ENCODE results near the gene CSTB.

CSTB gene

DNA sequence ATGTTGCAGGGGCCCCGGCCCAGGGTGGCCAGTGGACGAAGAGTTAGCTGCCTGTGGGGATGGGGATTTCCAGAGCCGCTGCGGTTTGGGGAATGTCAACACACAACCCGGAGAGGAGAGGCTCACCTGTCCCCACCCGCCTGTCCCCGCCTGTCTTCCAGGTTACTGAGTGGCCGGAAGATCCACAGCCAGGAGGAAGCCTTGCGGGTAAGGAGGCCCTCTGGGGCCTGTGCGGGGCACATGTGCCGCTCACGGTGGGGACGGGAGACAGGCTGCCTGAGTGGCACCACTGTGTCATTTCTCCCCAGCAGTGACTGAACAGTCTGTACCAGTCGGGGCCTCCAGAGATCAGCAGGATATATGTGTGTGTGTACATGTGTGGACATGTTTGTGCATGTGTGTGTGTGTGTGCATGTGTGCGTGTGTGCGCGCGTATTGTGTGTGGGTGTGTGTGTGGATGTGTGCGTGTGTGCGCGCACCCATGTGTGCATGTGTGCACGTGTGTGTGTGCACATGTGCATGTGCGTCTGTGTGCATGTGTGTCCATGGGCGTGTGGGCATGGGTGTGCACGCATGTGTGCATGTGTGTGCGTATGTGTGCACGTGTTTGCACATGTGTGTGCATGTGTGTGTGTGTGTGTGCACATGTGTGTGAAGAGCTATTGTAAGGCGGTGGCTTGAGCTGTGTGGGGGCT is 25.6 kb downstream of the CSTB start (continued):
- TF ChIP-seq ZNF23 (tag by site-specific recombination; IDR thresholded peaks at IDR 0.05; ENCODE audit: borderline replicate concordance) (no peak), ZNF423 (tag by site-specific recombination; IDR thresholded peaks at IDR 0.05) (no peak), ZNF175 (tag by site-specific recombination; IDR thresholded peaks at IDR 0.05) (no peak), ZNF155 (tag by site-specific recombination; IDR thresholded peaks at IDR 0.05) (no peak), ZNF707 (tag by site-specific recombination; IDR thresholded peaks at IDR 0.05) (no peak), ZNF2 (tag by site-specific recombination; IDR thresholded peaks at IDR 0.05) (peak; percentile 15; the same call in 1 of the 2 replicates), ZNF530 (tag by site-specific recombination; IDR thresholded peaks at IDR 0.05; ENCODE audit: low read depth) (no peak), ZNF785 (tag by site-specific recombination; IDR thresholded peaks at IDR 0.05) (no peak), EGR2 (tag by site-specific recombination; IDR thresholded peaks at IDR 0.05; ENCODE audit: low read depth) (peak; percentile 60), ZNF354C (tag by site-specific recombination; IDR thresholded peaks at IDR 0.05; ENCODE audit: borderline replicate concordance, low read depth) (no peak), ZNF121 (tag by site-specific recombination; IDR thresholded peaks at IDR 0.05) (peak; percentile 8; the same call in 1 of the 2 replicates), ZNF600 (tag by site-specific recombination; IDR thresholded peaks at IDR 0.05) (no peak; the same call in 1 of the 2 replicates), ZNF510 (tag by site-specific recombination; IDR thresholded peaks at IDR 0.05; ENCODE audit: insufficient replicate concordance) (no peak), REPIN1 (tag by site-specific recombination; IDR thresholded peaks at IDR 0.05; ENCODE audit: low read depth) (no peak), ZNF138 (tag by site-specific recombination; IDR thresholded peaks at IDR 0.05; ENCODE audit: borderline replicate concordance) (no peak), ZNF266 (tag by site-specific recombination; IDR thresholded peaks at IDR 0.05; ENCODE audit: low read depth) (no peak), GLI4 (tag by site-specific recombination; IDR thresholded peaks at IDR 0.05) (0 out of 2 replicates have a peak, but pooled peaks have one; percentile 41), ZNF324 (tag by site-specific recombination; IDR thresholded peaks at IDR 0.05) (no peak), ZFHX2 (tag by site-specific recombination; conservative IDR thresholded peaks at IDR 0.05) (peak; percentile 52), ZNF791 (tag by site-specific recombination; IDR thresholded peaks at IDR 0.05) (no peak)
- TF ChIP-seq, protein P1, sequence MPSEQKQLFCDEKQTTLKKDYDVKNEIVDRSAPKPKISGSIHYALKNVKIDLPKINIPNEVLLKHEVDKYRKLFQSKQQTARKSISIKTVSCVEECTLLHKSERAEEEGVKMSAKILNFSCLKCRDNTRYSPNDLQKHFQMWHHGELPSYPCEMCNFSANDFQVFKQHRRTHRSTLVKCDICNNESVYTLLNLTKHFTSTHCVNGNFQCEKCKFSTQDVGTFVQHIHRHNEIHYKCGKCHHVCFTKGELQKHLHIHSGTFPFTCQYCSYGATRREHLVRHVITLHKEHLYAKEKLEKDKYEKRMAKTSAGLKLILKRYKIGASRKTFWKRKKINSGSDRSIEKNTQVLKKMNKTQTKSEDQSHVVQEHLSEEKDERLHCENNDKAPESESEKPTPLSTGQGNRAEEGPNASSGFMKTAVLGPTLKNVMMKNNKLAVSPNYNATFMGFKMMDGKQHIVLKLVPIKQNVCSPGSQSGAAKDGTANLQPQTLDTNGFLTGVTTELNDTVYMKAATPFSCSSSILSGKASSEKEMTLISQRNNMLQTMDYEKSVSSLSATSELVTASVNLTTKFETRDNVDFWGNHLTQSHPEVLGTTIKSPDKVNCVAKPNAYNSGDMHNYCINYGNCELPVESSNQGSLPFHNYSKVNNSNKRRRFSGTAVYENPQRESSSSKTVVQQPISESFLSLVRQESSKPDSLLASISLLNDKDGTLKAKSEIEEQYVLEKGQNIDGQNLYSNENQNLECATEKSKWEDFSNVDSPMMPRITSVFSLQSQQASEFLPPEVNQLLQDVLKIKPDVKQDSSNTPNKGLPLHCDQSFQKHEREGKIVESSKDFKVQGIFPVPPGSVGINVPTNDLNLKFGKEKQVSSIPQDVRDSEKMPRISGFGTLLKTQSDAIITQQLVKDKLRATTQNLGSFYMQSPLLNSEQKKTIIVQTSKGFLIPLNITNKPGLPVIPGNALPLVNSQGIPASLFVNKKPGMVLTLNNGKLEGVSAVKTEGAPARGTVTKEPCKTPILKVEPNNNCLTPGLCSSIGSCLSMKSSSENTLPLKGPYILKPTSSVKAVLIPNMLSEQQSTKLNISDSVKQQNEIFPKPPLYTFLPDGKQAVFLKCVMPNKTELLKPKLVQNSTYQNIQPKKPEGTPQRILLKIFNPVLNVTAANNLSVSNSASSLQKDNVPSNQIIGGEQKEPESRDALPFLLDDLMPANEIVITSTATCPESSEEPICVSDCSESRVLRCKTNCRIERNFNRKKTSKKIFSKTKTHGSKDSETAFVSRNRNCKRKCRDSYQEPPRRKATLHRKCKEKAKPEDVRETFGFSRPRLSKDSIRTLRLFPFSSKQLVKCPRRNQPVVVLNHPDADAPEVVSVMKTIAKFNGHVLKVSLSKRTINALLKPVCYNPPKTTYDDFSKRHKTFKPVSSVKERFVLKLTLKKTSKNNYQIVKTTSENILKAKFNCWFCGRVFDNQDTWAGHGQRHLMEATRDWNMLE (tag by site-specific recombination; conservative IDR thresholded peaks at IDR 0.05; ENCODE audit: low read depth): no peak
- TF ChIP-seq, protein P2, sequence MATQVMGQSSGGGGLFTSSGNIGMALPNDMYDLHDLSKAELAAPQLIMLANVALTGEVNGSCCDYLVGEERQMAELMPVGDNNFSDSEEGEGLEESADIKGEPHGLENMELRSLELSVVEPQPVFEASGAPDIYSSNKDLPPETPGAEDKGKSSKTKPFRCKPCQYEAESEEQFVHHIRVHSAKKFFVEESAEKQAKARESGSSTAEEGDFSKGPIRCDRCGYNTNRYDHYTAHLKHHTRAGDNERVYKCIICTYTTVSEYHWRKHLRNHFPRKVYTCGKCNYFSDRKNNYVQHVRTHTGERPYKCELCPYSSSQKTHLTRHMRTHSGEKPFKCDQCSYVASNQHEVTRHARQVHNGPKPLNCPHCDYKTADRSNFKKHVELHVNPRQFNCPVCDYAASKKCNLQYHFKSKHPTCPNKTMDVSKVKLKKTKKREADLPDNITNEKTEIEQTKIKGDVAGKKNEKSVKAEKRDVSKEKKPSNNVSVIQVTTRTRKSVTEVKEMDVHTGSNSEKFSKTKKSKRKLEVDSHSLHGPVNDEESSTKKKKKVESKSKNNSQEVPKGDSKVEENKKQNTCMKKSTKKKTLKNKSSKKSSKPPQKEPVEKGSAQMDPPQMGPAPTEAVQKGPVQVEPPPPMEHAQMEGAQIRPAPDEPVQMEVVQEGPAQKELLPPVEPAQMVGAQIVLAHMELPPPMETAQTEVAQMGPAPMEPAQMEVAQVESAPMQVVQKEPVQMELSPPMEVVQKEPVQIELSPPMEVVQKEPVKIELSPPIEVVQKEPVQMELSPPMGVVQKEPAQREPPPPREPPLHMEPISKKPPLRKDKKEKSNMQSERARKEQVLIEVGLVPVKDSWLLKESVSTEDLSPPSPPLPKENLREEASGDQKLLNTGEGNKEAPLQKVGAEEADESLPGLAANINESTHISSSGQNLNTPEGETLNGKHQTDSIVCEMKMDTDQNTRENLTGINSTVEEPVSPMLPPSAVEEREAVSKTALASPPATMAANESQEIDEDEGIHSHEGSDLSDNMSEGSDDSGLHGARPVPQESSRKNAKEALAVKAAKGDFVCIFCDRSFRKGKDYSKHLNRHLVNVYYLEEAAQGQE (tag by site-specific recombination; IDR thresholded peaks at IDR 0.05): no peak
- TF ChIP-seq, protein P3, sequence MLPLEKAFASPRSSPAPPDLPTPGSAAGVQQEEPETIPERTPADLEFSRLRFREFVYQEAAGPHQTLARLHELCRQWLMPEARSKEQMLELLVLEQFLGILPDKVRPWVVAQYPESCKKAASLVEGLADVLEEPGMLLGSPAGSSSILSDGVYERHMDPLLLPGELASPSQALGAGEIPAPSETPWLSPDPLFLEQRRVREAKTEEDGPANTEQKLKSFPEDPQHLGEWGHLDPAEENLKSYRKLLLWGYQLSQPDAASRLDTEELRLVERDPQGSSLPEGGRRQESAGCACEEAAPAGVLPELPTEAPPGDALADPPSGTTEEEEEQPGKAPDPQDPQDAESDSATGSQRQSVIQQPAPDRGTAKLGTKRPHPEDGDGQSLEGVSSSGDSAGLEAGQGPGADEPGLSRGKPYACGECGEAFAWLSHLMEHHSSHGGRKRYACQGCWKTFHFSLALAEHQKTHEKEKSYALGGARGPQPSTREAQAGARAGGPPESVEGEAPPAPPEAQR (tag by site-specific recombination; IDR thresholded peaks at IDR 0.05): no peak
- TF ChIP-seq, protein P4, sequence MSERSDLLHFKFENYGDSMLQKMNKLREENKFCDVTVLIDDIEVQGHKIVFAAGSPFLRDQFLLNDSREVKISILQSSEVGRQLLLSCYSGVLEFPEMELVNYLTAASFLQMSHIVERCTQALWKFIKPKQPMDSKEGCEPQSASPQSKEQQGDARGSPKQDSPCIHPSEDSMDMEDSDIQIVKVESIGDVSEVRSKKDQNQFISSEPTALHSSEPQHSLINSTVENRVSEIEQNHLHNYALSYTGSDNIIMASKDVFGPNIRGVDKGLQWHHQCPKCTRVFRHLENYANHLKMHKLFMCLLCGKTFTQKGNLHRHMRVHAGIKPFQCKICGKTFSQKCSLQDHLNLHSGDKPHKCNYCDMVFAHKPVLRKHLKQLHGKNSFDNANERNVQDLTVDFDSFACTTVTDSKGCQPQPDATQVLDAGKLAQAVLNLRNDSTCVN (tag by site-specific recombination; optimal IDR thresholded peaks at IDR 0.05): peak; percentile 31
- TF ChIP-seq, protein P5, sequence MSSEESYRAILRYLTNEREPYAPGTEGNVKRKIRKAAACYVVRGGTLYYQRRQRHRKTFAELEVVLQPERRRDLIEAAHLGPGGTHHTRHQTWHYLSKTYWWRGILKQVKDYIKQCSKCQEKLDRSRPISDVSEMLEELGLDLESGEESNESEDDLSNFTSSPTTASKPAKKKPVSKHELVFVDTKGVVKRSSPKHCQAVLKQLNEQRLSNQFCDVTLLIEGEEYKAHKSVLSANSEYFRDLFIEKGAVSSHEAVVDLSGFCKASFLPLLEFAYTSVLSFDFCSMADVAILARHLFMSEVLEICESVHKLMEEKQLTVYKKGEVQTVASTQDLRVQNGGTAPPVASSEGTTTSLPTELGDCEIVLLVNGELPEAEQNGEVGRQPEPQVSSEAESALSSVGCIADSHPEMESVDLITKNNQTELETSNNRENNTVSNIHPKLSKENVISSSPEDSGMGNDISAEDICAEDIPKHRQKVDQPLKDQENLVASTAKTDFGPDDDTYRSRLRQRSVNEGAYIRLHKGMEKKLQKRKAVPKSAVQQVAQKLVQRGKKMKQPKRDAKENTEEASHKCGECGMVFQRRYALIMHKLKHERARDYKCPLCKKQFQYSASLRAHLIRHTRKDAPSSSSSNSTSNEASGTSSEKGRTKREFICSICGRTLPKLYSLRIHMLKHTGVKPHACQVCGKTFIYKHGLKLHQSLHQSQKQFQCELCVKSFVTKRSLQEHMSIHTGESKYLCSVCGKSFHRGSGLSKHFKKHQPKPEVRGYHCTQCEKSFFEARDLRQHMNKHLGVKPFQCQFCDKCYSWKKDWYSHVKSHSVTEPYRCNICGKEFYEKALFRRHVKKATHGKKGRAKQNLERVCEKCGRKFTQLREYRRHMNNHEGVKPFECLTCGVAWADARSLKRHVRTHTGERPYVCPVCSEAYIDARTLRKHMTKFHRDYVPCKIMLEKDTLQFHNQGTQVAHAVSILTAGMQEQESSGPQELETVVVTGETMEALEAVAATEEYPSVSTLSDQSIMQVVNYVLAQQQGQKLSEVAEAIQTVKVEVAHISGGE (tag by site-specific recombination; conservative IDR thresholded peaks at IDR 0.05; ENCODE audit: low read depth): no peak
